Colon (tissue), 2 donors: ENCODE measurements around the gene BANP.
"Not testable (repeated sequence)": the region's sequence is repeated elsewhere in the genome, so short reads cannot be mapped to it uniquely, and the experiment has no call there.

Source experiments
- FAIRE-seq: peaks from 2 replicates; lab custom pipeline; 2012; peaks lifted over from hg19 to GRCh38; lab: Jason Lieb, UNC
- donor health status: control.
- donor health status: control.

Gene BANP

DNA sequence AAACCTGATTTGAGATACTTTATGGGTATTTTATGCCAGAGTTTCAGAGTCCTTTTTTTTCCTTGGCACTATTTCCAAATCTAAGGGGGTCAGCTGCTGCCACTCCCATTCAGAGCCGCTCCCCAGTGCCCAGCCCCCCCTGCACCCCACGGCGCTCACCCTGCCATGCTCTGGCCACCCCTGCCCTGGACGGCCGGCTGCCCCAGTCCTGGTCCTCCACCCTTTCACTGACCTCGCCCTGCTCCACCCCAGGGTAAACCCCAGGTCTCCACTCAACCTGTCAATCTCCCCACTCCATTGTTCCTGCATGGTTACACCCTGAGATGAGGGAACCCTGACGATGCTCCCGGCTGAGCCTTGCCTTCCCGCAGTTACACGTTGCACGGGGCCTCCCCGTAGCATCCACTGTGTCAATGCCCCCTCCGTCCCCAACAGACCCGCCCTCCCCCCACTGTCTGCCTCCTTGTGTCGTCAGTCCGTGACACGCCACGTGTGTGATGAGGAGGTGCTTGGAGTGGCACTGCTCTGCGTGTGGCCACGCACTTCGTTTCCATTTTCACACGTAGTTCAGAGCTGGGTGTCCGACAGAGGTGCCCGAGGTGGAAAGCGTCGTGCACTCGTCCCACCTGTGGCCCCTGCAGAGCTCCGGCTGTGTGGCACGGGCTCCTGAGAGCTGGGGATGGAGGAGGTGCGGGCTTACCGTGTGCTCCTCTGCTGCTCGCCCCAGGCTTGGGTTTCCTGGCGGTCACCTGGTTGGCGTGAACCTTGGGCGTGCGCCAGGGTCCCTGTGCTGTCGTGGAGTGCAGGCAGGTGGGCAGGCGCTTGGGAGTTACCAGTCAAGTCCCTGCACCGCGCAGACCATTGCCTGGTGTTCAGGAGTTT is 116.5 kb downstream of the BANP start:
- FAIRE-seq = no peak

DNA sequence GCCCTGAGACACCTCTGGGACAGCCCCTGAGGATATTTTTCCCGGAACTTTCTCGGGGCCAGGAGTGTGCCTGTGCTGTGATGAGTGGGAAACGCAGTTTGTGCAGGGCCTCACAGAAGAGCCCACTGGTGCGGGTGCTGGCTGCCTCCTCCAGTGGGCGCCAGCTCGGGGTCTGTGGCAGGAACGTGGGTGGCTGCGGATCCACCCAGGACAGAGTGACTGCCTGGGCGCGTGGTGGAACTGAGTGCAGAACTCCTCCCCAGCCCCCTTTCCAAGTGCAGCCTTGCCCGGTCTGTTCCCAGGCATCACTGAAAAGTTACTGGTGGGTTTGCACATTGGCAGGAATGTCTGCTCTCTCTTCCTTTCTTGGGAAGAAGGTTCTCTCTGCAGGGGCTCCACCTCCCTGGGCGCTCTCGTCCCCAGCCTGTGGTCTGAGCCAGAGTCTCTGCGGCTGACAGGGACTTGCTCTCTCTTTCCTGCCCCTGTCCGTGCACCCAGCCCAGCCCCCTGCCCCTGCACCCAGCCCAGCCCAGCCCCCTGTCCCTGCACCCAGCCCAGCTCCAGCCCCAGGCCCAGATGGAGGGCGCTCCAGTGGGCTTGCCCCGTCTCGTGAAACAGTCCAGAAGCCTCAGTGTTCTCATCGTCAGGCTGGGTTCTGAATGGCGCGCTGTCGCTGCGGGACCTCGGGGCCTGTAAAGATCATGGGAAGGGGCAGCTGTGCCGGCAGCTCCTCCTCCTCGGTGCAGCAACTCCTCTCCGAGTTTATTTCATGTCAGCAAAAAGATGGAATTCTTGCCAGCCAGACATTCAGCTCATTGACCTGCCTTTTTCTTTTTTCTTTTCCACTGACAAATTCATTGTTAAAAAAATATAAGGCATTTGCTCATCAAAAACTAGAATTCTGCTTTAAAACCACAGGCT is 117.5 kb downstream of the BANP start:
- no peak for FAIRE-seq

DNA sequence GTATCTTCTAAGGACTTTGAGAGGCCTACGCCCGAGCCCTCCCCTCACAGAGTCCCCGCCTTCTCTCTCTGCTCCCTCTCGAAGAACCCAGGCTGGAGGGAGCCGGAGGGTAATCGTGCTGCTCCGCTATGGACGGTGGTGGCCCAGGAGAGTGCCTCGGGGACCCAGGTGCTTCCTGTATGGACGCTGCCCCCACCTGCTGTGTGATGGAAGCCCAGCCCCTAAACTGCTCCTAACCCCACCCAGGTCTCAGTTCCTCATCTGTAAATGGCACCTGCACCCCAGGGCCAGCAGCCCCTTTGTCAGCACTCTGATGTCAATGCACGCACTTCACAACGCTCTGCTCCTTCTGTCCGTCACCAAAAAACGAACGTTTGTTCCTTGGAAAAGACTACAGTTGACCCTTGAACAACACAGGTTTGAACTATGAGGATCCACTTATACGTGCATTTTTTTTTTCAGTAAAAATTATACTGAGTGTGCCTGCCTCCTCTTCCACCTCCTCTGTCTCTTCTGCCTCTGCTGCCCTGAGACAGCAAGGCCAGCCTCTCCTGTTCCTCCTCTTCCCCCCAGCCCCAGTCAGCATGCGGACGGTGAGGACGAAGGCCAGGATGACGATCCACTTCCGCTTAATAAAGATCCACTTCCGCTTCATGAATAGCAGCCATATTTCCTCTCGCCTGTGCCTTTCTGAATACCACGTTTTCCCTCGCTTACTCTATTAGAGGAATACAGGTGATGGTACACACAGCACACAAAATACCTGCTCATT is 118.3 kb downstream of the BANP start:
- FAIRE-seq = no peak

DNA sequence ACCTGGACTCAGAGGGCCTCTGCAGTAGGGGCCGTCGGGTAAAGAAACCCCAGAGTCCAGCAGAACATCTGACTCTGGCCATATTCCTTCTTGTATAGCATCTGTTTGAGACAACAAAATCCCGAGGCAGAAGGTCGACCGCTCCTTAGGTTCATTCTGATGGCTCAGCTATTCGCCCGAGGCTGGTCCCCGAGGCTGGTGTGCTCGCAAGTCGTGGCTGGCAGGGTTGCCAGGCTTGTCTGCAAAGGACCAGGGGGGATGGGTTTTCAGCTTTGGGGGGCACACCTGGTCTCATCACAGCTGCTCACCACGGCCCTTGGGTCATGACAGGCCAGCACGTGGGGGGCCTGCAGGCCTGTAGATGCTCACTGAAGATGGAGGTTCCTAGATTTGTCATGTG is 119.1 kb downstream of the BANP start:
- no peak for FAIRE-seq

DNA sequence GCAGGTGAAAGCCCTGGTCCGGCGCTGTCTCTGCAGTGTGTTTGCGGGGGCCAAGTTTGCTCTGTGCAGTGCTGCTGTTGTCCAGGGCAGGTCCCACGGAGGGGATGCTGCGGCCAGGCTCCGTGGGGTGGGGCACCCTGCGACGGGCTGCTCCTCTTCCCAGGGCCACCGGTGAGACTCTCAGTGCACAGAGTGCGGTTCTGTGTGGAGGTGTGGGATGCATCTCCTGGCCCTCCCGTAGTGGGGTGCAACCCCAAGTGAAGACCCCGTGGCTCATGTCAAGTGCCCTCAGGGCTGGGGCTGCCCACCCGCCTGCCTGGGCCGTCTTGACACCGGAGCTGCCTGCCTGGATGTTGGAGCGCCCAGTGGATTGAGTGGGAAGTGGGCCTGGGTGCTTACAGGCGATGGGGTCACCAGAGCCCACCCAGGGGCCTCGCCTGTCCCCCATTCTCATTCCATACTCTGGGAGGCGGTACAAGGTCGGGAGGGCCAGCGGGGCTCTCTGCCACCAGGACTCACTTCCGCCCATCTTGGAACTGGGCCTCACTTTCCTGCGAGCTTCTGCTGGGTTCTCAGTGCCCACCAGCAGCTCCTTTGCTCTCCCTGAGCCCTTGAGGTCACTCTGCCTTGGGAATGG is 119.9 kb downstream of the BANP start:
- FAIRE-seq = no peak

DNA sequence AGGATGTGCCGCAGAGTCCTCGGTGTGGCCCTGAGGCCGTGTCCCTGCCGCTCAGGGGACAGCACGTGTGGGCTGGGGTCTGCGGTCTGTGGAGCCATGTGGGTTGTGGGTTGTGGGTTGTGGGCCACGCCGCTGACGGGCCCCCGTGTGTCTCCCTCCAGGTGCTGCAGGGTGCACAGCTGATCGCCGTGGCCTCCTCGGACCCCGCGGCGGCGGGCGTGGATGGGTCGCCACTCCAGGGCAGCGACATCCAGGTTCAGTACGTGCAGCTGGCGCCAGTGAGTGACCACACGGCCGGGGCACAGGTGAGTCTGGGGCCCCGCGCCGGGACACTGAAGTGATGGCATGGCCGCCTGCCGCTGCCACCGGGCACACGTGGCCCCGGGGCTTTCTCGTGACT is 120.7 kb downstream of the BANP start:
- FAIRE-seq = no peak

DNA sequence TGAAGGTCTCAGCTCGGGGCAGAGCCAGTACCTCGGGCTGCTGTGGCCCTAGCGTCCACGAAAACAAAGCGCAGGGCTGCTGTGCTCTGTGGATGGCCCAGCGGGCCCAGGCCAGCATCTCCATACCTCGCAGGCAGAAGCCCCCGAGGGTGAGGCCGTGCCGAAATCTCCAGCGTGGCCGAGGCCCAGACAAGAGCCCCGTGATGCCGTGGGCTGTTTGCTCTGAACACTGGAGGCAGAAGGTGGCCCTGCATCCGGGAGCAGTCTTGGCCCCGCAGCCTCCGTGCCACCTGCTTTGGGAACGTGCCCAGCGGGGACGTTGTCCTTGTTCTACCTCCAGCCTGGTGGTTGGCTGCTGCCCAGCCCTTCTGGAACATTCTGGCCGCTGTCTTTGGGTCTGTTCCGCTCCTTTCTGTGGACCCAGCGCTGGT is 121.4 kb downstream of the BANP start:
- no peak for FAIRE-seq

DNA sequence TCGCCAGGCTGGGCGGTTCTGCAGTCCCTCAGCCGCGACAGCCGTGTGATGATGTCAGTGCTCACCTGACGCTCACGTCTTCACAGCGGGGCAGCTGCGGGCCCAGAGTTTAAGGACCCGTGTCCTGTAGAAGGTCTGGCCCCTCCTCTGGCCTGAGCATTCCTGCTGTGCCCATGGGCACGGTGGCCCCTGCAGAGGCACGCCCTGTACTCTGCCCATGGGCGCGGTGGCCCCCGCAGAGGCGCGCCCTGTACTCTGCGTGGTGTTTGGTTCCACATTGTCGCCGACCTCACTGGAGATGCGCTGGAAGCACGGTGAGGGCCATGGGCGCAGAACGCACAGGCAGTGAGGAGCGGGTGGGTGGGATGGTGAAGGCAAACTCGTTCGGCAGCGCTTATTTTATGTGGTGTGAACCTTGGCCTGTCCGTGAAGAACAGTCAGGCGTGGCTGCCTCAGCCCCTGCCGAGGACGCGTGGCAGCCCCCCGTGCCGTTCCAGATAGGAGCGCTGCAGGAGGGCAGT is 122.0 kb downstream of the BANP start:
- no peak for FAIRE-seq

DNA sequence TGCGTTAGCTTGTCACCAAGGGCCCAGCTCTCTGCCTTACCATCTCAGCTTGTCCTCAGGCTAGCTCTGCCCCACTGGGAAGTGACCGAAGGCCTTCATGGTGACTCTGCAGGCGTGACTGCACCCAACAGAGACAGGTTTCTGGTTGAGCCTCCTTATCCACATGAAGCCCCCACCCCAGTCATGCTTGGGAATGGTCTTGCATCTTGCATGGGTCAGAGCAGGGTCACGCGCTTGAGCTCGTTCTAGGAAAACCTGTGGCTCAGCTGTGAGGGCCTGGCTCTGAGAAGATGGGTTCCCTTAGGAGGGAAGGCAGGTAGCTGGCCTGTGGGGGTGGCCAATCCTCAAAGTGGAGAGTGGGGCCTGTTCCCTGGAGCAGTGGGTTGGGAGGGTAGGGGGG is 122.8 kb downstream of the BANP start:
- FAIRE-seq = no peak

DNA sequence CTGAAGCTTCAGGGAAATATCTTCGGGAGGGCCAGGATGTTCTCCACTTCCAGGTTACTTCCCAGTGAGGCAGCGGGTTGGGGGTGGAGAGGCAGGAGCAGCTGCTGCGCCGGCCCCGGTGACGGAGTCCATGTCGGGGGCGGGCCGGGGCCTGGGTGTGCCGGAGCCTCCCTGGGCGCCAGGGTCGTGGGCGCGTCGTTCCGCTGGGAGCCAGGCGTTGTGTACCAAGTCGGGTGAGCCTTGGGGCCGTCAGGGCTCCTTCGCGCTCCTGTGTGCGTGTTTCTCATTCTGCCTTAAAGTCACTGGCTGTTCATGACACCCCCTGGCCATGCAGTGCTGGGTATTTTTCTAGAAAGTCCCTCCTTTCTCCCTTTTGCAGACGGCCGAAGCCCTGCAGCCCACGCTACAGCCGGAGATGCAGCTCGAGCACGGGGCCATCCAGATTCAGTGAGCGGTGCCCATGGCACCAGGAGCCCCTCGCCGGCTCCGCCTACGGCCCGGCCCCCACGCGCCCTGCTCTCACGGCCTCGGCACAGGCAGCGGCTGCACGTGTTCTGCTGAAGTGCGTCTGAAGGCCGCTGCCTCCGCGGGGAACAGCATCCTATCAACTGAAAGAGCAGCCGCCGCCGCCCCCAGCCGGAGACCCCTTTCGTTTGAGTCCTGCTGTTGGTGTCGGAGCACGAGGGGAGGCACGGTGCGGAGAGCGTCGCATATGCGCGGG is 125.1 kb downstream of the BANP start:
- FAIRE-seq = no peak

DNA sequence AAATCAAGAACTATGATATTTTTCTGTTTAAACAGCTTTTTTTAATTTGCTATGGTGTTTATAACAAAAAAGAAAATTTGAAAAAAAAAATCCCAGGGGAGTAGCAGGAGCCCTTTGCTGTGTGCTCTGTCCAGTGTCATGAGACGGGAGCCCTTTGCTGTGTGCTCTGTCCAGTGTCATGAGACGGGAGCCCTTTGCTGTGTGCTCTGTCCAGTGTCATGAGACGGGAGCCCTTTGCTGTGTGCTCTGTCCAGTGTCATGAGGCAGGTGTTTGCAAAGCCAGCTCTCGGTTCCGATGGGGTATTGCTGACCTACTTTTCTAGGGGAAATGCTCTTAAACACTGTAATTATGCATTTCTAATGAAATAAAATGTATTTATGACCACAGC is 125.7 kb downstream of the BANP start:
- not testable (repeated sequence) for FAIRE-seq

DNA sequence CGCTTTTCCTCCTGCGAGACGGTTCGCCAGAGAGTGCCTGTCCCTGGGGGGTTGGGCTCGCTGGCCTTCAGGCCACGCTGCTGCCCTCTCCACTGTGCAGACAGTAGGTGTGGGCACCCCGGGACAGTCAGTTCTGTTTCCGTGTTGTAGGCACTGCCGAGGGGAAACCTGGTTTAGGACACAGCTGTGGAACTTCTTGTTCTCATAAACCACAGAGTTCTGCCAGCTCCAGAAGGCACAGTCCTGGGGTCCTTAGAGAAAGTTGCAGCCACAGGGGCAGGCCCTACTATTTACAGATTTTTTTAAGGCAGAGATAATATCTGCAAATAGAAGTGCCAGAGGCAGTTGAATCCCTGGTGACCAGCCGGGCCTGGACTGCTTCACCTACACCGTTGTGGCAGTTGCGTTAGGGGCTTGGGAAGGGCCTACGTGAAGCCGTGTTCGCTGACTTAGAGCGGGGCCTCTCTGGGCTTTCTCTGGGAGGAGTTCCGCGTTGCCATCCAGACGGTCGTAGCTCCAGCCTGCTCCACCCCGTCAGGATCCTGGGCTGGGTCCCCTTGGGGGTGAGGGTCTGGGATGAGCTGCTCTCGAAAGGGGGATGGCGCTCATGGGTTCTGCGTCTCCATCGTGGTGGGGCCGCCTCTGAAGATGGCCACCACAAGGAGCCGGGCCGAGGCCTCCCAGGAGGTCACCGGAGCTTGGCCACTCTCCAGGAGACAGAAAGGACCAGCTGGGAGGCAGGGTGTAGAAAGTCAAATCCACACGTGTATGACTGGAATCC is 126.3 kb downstream of the BANP start:
- no peak for FAIRE-seq

DNA sequence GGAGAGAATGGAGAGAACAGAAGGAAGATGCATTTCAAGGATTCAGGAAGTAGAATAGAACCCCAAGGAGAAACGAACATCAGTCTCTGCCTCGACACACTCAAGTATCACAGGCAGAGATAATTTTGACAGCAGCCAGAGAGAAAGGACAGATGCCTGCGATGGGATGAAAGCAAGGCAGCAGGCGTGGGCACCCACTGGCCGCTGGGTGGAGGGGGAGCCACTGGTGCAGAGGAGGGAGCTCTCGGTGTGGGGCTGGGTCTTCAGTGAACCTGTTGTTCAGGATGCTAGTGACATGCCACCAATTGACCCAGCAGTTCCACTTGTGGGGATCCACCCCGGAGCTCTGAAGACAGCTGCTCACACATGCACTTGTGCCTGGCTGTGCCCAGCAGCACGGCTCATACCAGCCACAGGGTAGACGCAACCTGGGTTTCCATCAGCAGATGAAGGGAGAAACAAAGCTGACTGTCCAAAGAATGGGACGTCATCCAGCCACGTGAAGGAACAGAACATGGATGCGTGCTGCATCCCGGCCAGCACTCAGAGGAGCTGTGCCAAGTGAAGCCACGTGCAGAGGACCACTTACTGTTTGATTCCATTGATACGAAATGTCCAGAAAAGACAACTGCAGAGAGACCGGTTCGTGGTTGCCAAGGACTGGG is 127.0 kb downstream of the BANP start:
- no peak for FAIRE-seq

DNA sequence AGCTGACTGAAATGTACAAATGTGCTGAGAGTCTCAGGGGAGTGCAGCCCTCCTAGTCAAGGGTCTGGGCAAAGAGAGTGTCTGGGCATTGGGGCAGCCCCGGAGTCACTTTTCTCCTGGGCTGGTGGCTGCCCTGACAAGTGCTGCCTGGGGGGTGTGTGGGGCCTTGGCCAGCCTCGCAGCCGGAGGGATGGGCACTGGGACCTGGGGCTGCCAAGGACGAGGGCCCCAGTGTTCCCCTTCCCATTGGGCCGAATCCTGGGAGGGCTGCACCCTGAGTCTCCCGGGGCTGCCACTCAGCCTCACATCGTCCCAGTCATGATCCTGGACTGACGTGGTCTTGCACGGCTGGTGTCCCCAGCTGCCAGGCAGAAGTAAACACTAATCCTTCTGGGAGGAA is 132.3 kb downstream of the BANP start:
- no peak for FAIRE-seq

DNA sequence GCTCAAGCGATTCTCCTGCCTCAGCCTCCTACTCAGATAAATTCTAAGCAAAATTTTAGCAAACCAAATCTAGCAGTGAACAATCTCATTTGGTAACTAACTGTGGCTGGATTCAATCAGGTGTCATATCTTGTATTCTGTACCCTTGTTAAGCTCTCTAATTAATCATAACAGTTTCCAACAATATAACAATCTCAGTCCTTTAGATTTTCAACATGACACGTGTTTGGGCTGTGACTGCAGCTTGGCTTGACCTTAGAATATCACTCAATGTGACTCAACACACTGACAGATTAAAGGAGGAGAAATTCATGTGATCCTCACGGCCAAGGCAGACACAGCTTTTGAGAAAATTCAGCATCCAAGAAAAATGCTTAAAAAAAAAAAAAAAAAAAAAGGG is 133.6 kb downstream of the BANP start:
- FAIRE-seq = no peak

DNA sequence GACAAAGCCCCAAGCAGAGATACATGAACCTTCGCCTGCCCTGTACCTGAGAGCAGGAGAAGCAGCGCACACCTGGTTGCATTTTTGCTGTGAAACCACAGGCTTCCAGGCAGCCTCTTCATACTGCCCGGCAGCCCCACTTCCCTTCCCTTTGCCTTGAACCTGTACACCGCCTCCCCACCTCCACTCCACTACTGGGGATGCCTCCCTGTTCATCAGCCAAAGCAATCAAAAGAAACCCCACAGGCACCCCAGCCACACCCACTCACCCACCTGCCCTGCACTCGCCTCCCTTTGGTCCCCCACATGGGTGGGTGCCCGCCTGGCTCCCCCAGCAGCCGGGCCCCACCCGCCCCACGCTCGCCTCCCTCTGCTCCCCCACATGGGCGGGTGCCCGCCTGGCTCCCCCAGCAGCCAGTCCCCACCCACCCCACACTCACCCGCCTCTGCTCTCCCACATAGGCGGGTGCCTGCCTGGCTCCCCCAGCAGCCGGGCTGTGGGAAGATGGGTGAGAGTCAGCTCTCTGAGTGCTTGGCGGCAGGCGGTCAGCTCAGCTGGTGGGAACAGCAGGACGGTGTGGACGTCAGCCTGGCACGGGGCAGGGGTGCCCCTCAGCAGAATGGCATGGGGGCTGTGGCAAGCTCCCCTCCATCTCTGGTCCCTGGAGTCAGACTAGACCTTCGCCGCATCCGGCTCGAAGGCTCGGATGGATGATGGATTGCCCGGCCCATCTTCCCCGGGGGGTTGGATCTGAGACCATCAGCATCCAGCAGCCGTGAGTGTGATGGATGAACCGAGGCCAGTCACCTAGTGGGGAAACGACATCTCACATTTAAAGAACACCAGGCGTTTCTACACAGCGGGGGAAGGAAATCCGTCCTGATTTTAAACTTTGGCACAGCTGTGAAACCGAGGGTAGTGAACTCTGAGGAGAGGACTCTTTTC is 135.6 kb downstream of the BANP start:
- FAIRE-seq = no peak

DNA sequence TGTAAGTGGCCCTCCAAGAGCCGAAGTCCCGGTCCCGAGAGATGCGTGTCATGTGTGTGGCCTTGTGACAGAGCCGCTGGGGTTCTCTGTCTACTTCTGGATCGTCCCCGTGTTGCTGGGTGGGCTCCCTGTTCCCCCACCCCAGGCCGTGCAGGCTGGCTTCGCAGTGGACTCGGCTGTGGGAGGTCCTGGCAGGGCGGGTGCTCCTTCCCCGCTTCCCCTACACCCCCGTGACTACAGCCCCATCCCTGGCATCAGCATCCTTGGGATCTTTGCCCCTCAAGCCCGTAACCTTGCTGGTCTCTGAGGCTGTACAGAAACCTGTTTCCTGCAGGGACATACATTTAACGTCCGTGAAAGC is 136.3 kb downstream of the BANP start:
- FAIRE-seq = no peak

DNA sequence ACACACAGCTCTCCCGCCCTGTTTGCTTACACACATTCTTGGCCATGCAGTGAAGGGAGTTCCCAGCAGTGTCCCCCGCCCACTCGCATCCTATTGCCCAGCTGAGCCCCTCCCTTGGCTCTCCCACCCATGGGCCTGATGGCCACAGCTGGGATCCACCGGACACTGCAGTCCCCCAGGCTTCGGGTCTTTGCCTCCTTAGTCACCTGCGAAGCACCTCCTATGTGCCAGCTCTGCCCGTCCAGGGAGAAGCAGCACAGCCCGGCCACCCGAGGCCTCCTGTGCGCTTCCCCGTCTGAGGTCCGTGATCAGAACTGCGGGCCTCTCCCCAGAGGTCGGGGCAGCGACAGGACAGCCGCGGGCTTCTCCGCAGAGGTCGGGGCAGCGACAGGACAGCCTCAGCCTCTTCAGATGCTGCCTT is 136.9 kb downstream of the BANP start:
- FAIRE-seq = no peak
